Upper lobe of right lung (tissue), 1 donor: ENCODE measurements around the gene RPP38. TPM values are rescaled to one million over a fixed set of nuclear protein-coding genes. Genes with fewer than 3 reads are reported as not detected.
A peak's percentile ranks its signal among the peaks of the same experiment; 100 is the strongest.

Experiments
- ATAC-seq: fragments of 200-7000 bp; cut with Tn5 transposase; one replicate; pipeline ENCODE4 v1.9.1; 2020; ENCODE audit warnings: mild to moderate bottlenecking, moderate library complexity
- DNase-seq: peaks from one replicate; pipeline ENCODE4 v3.0.0-alpha.2; 2020
- H3K27ac ChIP-seq: fragments of 200-600 bp; one replicate; pipeline ENCODE4 v1.8.0; 2022
- H3K27me3 ChIP-seq: fragments of 200-600 bp; one replicate; pipeline ENCODE4 v1.8.0; 2022; ENCODE audit warnings: mild to moderate bottlenecking
- H3K36me3 ChIP-seq: fragments of 200-600 bp; one replicate; pipeline ENCODE4 v1.8.0; 2022
- H3K4me1 ChIP-seq: fragments of 200-600 bp; one replicate; pipeline ENCODE4 v1.8.0; 2022
- H3K4me3 ChIP-seq: fragments of 200-600 bp; one replicate; pipeline ENCODE4 v1.8.0; 2022; ENCODE audit warnings: mild to moderate bottlenecking
- H3K9me3 ChIP-seq: fragments of 200-600 bp; one replicate; pipeline ENCODE4 v1.8.0; 2022
- CTCF ChIP-seq: fragments of 200-600 bp; IDR thresholded peaks from one replicate; pipeline ENCODE4 v1.8.0; 2022; ENCODE audit warnings: antibody characterized with exemption
- intact Hi-C: fragments of 100-400 bp; cut with DNase I; formaldehyde crosslinking; loops from one replicate; pipeline ENCODE4 v1.11.0; 2022
- long read RNA-seq: library from polyadenylated mRNA; unstranded; transcript quantifications from one replicate; pipeline ENCODE4 v2.0.0, GENCODE V29; 2021
- total RNA-seq: library from RNA; stranded (reverse); fragmentation: NEBNext Ultra II Directional; extraction: Animal tissue kit (Norgen Biotek cat#: 25700); gene quantifications from one replicate; pipeline ENCODE4 v1.2.1, GENCODE V29; 2021
- donor health status: DM: no; HTN: yes; CAD: no; lungs with severe emphysema.

RPP38 gene
- 15.3 TPM for total RNA-seq
- long read RNA-seq, transcript RPP38-207 (2 exons, 1,537 nt), result major isoform, 5 of 22 reads
- long read RNA-seq, transcript RPP38-204 (3 exons, 1,296 nt), result major isoform, 5 of 22 reads
- long read RNA-seq, partial matches to known transcripts, result 1 of 22 reads
- long read RNA-seq, other reads (novel, unspliced or antisense), result 5 of 22 reads

GRCh38 chr10:15097011-15097812 is at the start of gene RPP38:
RPP38 (plus strand) TSS chr10:15097355; CDS start chr10:15103315, 5,960 bp downstream.
- H3K4me3 ChIP-seq, result peak within 1 kb of the TSS; percentile 84
- H3K36me3 ChIP-seq, result peaks cover 6% of the 10 kb centered on the region
- TF ChIP-seq CTCF, result no peak
- intact Hi-C loops, result no loop called here
- H3K27ac ChIP-seq, result peak within 1 kb of the TSS; percentile 96
- ATAC-seq (peak; percentile 96), DNase-seq (peak; percentile 99)
- H3K4me1 ChIP-seq, result peaks cover 25% of the 10 kb centered on the region
- no peaks in the 10 kb centered on the region for H3K27me3 ChIP-seq
- H3K9me3 ChIP-seq, result no peaks in the 10 kb centered on the region

- intact Hi-C loops, result no loop called here
- ATAC-seq, result no peak
- H3K9me3 ChIP-seq, result no peaks in the 10 kb centered on the region
- no peaks in the 10 kb centered on the region for H3K4me1 ChIP-seq
- no peak for DNase-seq
- no peaks in the 10 kb centered on the region for H3K36me3 ChIP-seq
- no peak overlapping the region for H3K27ac ChIP-seq
- TF ChIP-seq CTCF, result no peak
- H3K27me3 ChIP-seq, result no peaks in the 10 kb centered on the region
- no peak overlapping the region for H3K4me3 ChIP-seq
Measured at GRCh38 chr10:15049533-15049932, 47.6 kb upstream of the RPP38 start.

GRCh38 chr10:15052121-15052520 is 45.0 kb upstream of the RPP38 start:
- TF ChIP-seq CTCF, result no peak
- Histone ChIP-seq H3K36me3 (no peaks in the 10 kb centered on the region), H3K27ac (no peak overlapping the region), H3K4me3 (no peak overlapping the region), H3K27me3 (no peaks in the 10 kb centered on the region), H3K9me3 (no peaks in the 10 kb centered on the region), H3K4me1 (no peaks in the 10 kb centered on the region)
- intact Hi-C loops, result no loop called here
- ATAC-seq (no peak), DNase-seq (no peak)

GRCh38 chr10:15053061-15053460 is 44.1 kb upstream of the RPP38 start:
- ATAC-seq (no peak), DNase-seq (no peak)
- H3K36me3 ChIP-seq, result no peaks in the 10 kb centered on the region
- no peaks in the 10 kb centered on the region for H3K27me3 ChIP-seq
- no peak overlapping the region for H3K27ac ChIP-seq
- intact Hi-C loops, result no loop called here
- TF ChIP-seq CTCF, result no peak
- H3K4me3 ChIP-seq, result no peak overlapping the region
- H3K4me1 ChIP-seq, result no peaks in the 10 kb centered on the region
- no peaks in the 10 kb centered on the region for H3K9me3 ChIP-seq

GRCh38 chr10:15058689-15059088 is 38.5 kb upstream of the RPP38 start:
- no peak overlapping the region for H3K27ac ChIP-seq
- no peak overlapping the region for H3K4me3 ChIP-seq
- TF ChIP-seq CTCF, result no peak
- ATAC-seq, result no peak
- H3K4me1 ChIP-seq, result no peaks in the 10 kb centered on the region
- no peaks in the 10 kb centered on the region for H3K36me3 ChIP-seq
- H3K9me3 ChIP-seq, result no peaks in the 10 kb centered on the region
- intact Hi-C loops, result no loop called here
- no peaks in the 10 kb centered on the region for H3K27me3 ChIP-seq
- no peak for DNase-seq
